ENCODE data around the gene GNAZ. TPM values are rescaled to one million over a fixed set of nuclear protein-coding genes. Genes with fewer than 3 reads are reported as not detected.

Gene GNAZ
- total RNA-seq, 1 experiment from 2014 or later = 6.0 TPM

- no TSS peak for BruUV-seq (replicated peaks)
Measured at GRCh38 chr22:23113847-23114720, 43.8 kb downstream of the GNAZ start.

GRCh38 chr22:23114721-23115020 is 44.4 kb downstream of the GNAZ start:
- Mint-ChIP-seq H3K27ac (ENCODE audit: unreplicated experiment) (no peak overlapping the region), H3K4me3 (ENCODE audit: low read depth, unreplicated experiment) (no peak overlapping the region), H3K9me3 (ENCODE audit: low read depth, unreplicated experiment) (no peaks in the 10 kb centered on the region), H3K27me3 (ENCODE audit: unreplicated experiment) (no peaks in the 10 kb centered on the region), H3K36me3 (ENCODE audit: insufficient read depth, unreplicated experiment) (no peaks in the 10 kb centered on the region), H3K4me1 (ENCODE audit: low read depth, unreplicated experiment) (no peaks in the 10 kb centered on the region)
- no peak for DNase-seq
- no peak for TF ChIP-seq CTCF (IDR thresholded peaks at IDR 0.05; ENCODE audit: unreplicated experiment)
- BruUV-seq (replicated peaks) = no TSS peak
- CTCF ChIA-PET = interaction anchor here (0.8 kb wide), 1 partner anchor 155 kb away, joined by 4 read pairs; no protein-coding TSS in a partner anchor
- intact Hi-C loops (cut with micrococcal nuclease; ENCODE audit: unreplicated experiment) = no loop called here

More at GRCh38 chr22:23113847-23114720, 43.8 kb downstream of the GNAZ start:
- no peaks in the 10 kb centered on the region for H3K4me1 Mint-ChIP-seq (ENCODE audit: low read depth, unreplicated experiment)
- H3K27me3 Mint-ChIP-seq (ENCODE audit: unreplicated experiment) = no peaks in the 10 kb centered on the region
- no peaks in the 10 kb centered on the region for H3K9me3 Mint-ChIP-seq (ENCODE audit: low read depth, unreplicated experiment)
- no peak for TF ChIP-seq CTCF (IDR thresholded peaks at IDR 0.05; ENCODE audit: unreplicated experiment)
- H3K27ac Mint-ChIP-seq (ENCODE audit: unreplicated experiment) = no peak overlapping the region
- intact Hi-C loops (cut with micrococcal nuclease; ENCODE audit: unreplicated experiment) = no loop called here
- CTCF ChIA-PET = interaction anchor here (0.8 kb wide), 1 partner anchor 155 kb away, joined by 4 read pairs; no protein-coding TSS in a partner anchor
- H3K4me3 Mint-ChIP-seq (ENCODE audit: low read depth, unreplicated experiment) = no peak overlapping the region
- no peak for DNase-seq
- H3K36me3 Mint-ChIP-seq (ENCODE audit: insufficient read depth, unreplicated experiment) = no peaks in the 10 kb centered on the region

- Mint-ChIP-seq H3K27ac (ENCODE audit: unreplicated experiment) (no peak overlapping the region), H3K36me3 (ENCODE audit: insufficient read depth, unreplicated experiment) (no peaks in the 10 kb centered on the region), H3K27me3 (ENCODE audit: unreplicated experiment) (no peaks in the 10 kb centered on the region), H3K4me3 (ENCODE audit: low read depth, unreplicated experiment) (no peak overlapping the region), H3K4me1 (ENCODE audit: low read depth, unreplicated experiment) (no peaks in the 10 kb centered on the region), H3K9me3 (ENCODE audit: low read depth, unreplicated experiment) (no peaks in the 10 kb centered on the region)
- no peak for TF ChIP-seq CTCF (IDR thresholded peaks at IDR 0.05; ENCODE audit: unreplicated experiment)
- CTCF ChIA-PET = no interaction called here
- BruUV-seq (replicated peaks) = no TSS peak
- no peak for DNase-seq
- intact Hi-C loops (cut with micrococcal nuclease; ENCODE audit: unreplicated experiment) = no loop called here
Measured at GRCh38 chr22:23115369-23115768, 45.0 kb downstream of the GNAZ start.

DNA sequence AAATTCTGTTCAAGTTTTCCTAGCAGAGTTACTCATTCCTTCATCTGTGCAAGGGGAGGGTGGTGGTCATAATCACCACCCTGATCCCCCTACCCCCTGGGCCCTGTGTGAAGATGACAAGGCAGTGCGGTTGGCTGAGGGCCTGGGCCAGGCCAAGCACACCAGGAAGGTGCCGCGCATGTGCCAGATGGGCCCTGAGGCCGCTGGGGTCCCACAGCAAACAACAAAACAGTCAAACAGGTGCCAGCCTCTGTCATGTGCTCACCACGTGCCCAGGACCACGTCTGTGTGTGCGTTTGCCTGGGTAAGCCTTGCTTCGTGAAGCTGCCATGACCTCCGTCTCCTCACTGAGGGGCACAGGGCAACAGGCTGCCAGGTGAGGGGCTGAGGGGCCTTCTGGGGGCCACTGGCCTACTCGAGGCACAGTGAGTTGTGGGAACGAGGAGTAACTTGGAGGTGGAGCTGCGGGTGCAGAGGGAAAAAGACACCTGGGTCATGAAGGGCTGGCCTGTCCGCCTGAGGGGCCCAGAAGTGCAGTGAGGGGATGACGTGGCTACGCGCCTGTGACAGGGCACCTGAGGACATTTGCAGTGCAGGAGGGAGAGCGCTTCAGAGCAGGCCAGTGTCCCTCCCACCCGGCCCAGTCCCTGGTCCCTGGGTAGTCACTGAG is 45.6 kb downstream of the GNAZ start:
- Mint-ChIP-seq H3K4me1 (ENCODE audit: low read depth, unreplicated experiment) (no peaks in the 10 kb centered on the region), H3K36me3 (ENCODE audit: insufficient read depth, unreplicated experiment) (no peaks in the 10 kb centered on the region), H3K9me3 (ENCODE audit: low read depth, unreplicated experiment) (no peaks in the 10 kb centered on the region), H3K4me3 (ENCODE audit: low read depth, unreplicated experiment) (no peak overlapping the region), H3K27me3 (ENCODE audit: unreplicated experiment) (no peaks in the 10 kb centered on the region), H3K27ac (ENCODE audit: unreplicated experiment) (no peak overlapping the region)
- TF ChIP-seq CTCF (IDR thresholded peaks at IDR 0.05; ENCODE audit: unreplicated experiment) = no peak
- CTCF ChIA-PET = no interaction called here
- no TSS peak for BruUV-seq (replicated peaks)
- intact Hi-C loops (cut with micrococcal nuclease; ENCODE audit: unreplicated experiment) = no loop called here
- DNase-seq = no peak

Measured in Calu3 (cell line).